ENCODE results near the gene CARS2. TPM values are rescaled to one million over a fixed set of nuclear protein-coding genes. Genes with fewer than 3 reads are reported as not detected.

CARS2 gene
- total RNA-seq, 1 experiment from 2014 or later = 52.9 TPM

DNA sequence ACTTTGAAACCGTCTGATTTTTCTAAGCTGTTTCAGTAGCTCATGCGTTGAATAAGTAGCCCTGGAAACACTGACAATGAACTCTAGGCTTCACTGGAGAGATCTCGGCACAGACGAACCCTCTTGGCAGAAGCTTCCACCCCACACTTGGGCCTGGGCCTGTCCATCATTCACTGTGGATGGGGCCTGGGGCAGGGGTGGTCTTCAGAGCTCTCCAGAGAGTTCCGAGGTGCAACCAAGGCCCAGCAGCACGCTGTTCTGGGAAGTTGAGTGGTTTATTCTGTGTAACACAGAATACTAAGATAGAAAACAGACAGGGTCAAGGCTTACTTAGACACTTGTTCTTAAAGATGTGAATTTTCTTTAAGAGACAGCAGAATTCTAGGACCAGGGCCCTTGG is 68.6 kb downstream of the CARS2 start:
- RAD21 ChIA-PET (ENCODE audit: low non-redundant PET in 1 of 2, low total read pairs in 2 of 2, uncharacterized antibody in 2 of 2, unreplicated experiment in 2 of 2) = no interaction called here
- Histone ChIP-seq H3K27ac (ENCODE audit: low read depth, low read length) (no peak overlapping the region), H3K4me3 (replicated peaks in 1 of 2; ENCODE audit: low read depth in 1 of 2, low read length in 2 of 2) (no peak overlapping the region), H3K9me2 (ENCODE audit: insufficient read depth) (no peaks in the 10 kb centered on the region), H4K20me1 (ENCODE audit: insufficient read depth) (no peaks in the 10 kb centered on the region), H3K79me2 (ENCODE audit: insufficient read depth, low read length) (peaks cover 23% of the 10 kb centered on the region), H2AFZ (ENCODE audit: low read depth, low read length, poor library complexity, severe bottlenecking) (no peak overlapping the region), H3K4me1 (ENCODE audit: control insufficient read depth in 1 of 2, insufficient read depth in 2 of 2, low read length in 2 of 2) (peaks cover 0 to 13% of the 10 kb centered on the region in 2 experiments; a peak in 1 of 4 replicates), H3K9me3 (ENCODE audit: control insufficient read depth in 1 of 2, insufficient read depth in 1 of 2, low read depth in 1 of 2, low read length in 2 of 2) (no peaks in the 10 kb centered on the region), H3K36me3 (ENCODE audit: control insufficient read depth in 1 of 2, insufficient read depth in 2 of 2, low read length in 2 of 2) (peaks cover 20 to 36% of the 10 kb centered on the region in 2 experiments; a peak in 3 of 4 replicates), H3K4me2 (ENCODE audit: low read length) (no peak overlapping the region), H3K27me3 (ENCODE audit: insufficient read depth, low read length) (no peaks in the 10 kb centered on the region), H3K9ac (ENCODE audit: low read length) (no peak overlapping the region)
- CTCF ChIA-PET = no interaction called here
- BruUV-seq (replicated peaks) = no TSS peak
- intact Hi-C loops (cut with micrococcal nuclease) = no loop called here
- DNase-seq (ENCODE audit: low read depth, low spot score) = no peak
- TF ChIP-seq POLR2AphosphoS5 (IDR thresholded peaks at IDR 0.05; ENCODE audit: low read depth, low read length) = no peak
- no peak for TF ChIP-seq EGR1 (IDR thresholded peaks at IDR 0.05; ENCODE audit: low read depth)
- TF ChIP-seq ZFX (IDR thresholded peaks at IDR 0.05) = no peak
- no peak for TF ChIP-seq POLR2A (IDR thresholded peaks at IDR 0.05; ENCODE audit: borderline replicate concordance, extremely low read depth, insufficient read depth, insufficient read length)
- no peak for TF ChIP-seq YY1 (IDR thresholded peaks at IDR 0.05; ENCODE audit: extremely low read depth, insufficient replicate concordance, low read depth, low read length)
- no peak for TF ChIP-seq RAD21 (IDR thresholded peaks at IDR 0.05; ENCODE audit: low read depth)
- TF ChIP-seq TCF7L2 (IDR thresholded peaks at IDR 0.05; ENCODE audit: borderline replicate concordance, extremely low read depth, insufficient read depth, insufficient read length) = no peak
- TF ChIP-seq CEBPB (IDR thresholded peaks at IDR 0.05; ENCODE audit: low read depth) = no peak
- TF ChIP-seq, protein P1, sequence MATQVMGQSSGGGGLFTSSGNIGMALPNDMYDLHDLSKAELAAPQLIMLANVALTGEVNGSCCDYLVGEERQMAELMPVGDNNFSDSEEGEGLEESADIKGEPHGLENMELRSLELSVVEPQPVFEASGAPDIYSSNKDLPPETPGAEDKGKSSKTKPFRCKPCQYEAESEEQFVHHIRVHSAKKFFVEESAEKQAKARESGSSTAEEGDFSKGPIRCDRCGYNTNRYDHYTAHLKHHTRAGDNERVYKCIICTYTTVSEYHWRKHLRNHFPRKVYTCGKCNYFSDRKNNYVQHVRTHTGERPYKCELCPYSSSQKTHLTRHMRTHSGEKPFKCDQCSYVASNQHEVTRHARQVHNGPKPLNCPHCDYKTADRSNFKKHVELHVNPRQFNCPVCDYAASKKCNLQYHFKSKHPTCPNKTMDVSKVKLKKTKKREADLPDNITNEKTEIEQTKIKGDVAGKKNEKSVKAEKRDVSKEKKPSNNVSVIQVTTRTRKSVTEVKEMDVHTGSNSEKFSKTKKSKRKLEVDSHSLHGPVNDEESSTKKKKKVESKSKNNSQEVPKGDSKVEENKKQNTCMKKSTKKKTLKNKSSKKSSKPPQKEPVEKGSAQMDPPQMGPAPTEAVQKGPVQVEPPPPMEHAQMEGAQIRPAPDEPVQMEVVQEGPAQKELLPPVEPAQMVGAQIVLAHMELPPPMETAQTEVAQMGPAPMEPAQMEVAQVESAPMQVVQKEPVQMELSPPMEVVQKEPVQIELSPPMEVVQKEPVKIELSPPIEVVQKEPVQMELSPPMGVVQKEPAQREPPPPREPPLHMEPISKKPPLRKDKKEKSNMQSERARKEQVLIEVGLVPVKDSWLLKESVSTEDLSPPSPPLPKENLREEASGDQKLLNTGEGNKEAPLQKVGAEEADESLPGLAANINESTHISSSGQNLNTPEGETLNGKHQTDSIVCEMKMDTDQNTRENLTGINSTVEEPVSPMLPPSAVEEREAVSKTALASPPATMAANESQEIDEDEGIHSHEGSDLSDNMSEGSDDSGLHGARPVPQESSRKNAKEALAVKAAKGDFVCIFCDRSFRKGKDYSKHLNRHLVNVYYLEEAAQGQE (IDR thresholded peaks at IDR 0.05; ENCODE audit: low read depth) = no peak
- no peak for TF ChIP-seq SP1 (IDR thresholded peaks at IDR 0.05; ENCODE audit: low read depth)
- no peak for TF ChIP-seq CBX3 (IDR thresholded peaks at IDR 0.05; ENCODE audit: low read depth)
- TF ChIP-seq, protein P2, sequence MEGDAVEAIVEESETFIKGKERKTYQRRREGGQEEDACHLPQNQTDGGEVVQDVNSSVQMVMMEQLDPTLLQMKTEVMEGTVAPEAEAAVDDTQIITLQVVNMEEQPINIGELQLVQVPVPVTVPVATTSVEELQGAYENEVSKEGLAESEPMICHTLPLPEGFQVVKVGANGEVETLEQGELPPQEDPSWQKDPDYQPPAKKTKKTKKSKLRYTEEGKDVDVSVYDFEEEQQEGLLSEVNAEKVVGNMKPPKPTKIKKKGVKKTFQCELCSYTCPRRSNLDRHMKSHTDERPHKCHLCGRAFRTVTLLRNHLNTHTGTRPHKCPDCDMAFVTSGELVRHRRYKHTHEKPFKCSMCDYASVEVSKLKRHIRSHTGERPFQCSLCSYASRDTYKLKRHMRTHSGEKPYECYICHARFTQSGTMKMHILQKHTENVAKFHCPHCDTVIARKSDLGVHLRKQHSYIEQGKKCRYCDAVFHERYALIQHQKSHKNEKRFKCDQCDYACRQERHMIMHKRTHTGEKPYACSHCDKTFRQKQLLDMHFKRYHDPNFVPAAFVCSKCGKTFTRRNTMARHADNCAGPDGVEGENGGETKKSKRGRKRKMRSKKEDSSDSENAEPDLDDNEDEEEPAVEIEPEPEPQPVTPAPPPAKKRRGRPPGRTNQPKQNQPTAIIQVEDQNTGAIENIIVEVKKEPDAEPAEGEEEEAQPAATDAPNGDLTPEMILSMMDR (IDR thresholded peaks at IDR 0.05 in 2 of 3, conservative IDR thresholded peaks at IDR 0.05 in 1 of 3; ENCODE audit: borderline replicate concordance in 1 of 3, insufficient read depth in 1 of 3, low read depth in 2 of 3, low read length in 2 of 3) = no peak
- no peak for TF ChIP-seq SRF (IDR thresholded peaks at IDR 0.05; ENCODE audit: low read depth)
- no peak for TF ChIP-seq ELF1 (IDR thresholded peaks at IDR 0.05; ENCODE audit: borderline replicate concordance, low read depth)
- no peak for TF ChIP-seq ZNF274 (IDR thresholded peaks at IDR 0.05; ENCODE audit: low read depth, low read length)
- TF ChIP-seq, protein P3, sequence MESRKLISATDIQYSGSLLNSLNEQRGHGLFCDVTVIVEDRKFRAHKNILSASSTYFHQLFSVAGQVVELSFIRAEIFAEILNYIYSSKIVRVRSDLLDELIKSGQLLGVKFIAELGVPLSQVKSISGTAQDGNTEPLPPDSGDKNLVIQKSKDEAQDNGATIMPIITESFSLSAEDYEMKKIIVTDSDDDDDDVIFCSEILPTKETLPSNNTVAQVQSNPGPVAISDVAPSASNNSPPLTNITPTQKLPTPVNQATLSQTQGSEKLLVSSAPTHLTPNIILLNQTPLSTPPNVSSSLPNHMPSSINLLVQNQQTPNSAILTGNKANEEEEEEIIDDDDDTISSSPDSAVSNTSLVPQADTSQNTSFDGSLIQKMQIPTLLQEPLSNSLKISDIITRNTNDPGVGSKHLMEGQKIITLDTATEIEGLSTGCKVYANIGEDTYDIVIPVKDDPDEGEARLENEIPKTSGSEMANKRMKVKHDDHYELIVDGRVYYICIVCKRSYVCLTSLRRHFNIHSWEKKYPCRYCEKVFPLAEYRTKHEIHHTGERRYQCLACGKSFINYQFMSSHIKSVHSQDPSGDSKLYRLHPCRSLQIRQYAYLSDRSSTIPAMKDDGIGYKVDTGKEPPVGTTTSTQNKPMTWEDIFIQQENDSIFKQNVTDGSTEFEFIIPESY (IDR thresholded peaks at IDR 0.05; ENCODE audit: extremely low read depth, insufficient replicate concordance, low read length) = no peak
- TF ChIP-seq EZH2 (IDR thresholded peaks at IDR 0.05) = no peak
- TF ChIP-seq EZH2phosphoT487 (IDR thresholded peaks at IDR 0.05; ENCODE audit: borderline replicate concordance) = no peak
- TF ChIP-seq, protein P4, sequence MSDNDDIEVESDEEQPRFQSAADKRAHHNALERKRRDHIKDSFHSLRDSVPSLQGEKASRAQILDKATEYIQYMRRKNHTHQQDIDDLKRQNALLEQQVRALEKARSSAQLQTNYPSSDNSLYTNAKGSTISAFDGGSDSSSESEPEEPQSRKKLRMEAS (IDR thresholded peaks at IDR 0.05) = no peak
- no peak for TF ChIP-seq JUND (IDR thresholded peaks at IDR 0.05)
- POLR2A ChIA-PET = no interaction called here
- ATAC-seq = no peak

Measured in HCT116 (cell line).